ENCODE measurements around the gene INPP4A.
"Not testable (repeated sequence)": the region's sequence is repeated elsewhere in the genome, so short reads cannot be mapped to it uniquely, and the experiment has no call there.

Gene INPP4A

DNA sequence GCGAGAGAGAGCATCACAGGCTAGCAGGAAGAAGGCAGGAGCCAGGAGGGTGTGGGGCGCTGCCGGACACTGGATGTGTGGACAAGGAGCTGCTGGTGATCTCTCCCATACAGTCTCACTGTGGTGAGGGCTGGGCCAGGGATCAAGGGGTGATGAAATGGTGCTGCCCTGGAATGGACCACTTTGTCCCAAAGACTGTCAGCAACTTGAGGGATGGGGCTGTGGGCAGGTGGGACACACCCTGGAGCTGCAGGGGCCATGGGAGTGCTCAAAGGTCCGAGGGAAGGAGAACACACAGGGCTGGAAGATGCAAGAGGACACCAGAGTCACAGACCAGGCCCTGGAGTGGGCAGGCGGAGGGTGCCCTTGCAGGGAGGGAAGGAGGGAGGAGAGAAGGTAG lies 125.7 kb downstream of the INPP4A start:
- DNase-seq, result no peak

DNA sequence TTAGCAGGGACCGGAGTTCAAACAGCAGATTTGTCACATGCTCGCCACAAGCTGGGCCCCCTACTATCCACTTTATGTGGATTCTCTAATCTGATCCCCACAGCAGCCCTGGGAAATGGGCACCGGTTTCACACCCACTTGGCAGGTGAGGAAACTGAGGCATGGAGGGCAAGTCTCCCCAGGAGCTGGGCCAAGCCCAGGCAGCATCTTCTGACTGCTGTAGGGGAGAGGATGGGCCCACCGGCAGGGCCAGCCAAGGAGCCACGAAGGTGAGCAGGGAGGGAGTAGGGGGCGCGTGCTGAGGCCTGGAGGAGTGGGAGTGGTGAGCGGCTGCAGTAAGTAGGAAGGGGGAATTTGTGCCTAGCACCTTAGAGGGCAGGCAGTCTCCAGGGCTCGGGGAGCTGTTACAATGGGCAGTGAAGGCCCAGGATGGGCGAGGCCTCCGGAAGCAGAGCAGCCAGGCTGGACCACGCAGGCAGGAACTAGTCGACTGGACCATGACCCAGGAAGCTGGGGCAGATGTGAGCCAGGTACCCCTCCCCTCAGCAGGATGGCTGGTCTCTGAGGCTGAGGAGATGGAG lies 126.6 kb downstream of the INPP4A start:
- DNase-seq, result no peak

DNA sequence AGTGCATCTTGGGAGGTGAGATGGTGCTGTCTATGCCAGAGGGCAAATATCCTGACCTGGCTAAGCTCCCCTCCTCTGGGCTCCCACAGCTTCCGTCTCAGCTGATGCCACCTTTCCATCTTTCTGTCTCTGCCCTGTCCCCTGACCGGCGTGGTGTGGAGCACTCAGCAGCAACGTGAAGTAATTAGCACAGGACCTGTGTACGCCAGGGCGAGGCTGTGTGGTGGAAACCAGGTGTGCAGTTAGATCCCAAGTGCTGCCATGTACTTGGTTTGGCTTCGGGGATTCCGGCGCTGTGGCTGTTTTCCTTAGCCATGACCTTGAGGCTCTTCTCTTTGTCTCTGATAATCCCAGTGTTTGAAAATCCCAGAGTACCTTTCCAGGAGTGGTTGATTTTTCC lies 127.1 kb downstream of the INPP4A start:
- DNase-seq, result no peak

DNA sequence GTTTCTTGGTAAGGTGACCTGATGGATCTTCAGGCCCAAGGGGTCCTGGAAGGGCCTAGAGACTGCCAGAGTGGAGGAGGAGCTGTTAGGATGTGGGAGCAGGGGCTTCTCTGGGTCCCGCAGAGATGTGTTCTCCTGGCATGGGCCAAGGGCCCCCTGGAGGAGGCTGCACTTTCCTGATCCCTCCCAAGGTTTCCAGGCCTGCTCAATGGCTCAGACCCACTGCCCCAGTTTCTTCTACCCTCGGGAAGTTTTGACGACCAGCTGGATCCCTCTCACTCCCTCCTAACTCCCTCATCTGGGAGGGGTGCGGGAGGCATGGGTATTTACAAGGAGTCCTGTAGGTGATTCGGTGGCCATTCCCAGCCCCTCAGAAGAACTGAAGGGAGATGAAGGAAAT lies 127.6 kb downstream of the INPP4A start:
- no peak for DNase-seq

DNA sequence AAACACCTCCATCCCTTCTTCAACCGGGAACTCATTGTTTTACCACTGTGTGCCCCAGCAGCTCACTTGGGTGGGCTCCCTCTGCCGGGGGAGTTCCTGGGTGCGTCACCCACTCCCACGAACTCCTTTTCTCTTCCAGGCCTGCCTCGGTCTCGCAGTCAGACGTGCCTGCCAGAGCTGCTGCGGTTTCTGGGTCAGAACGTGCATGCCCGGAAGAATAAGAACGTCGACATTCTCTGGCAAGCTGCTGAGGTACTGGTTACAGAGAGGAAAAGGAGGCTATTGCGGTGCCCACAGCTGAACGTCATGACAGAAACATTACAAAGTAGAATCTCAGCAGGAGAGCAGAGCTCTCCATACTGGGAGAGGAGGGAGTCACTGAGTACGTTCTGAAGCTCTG lies 128.0 kb downstream of the INPP4A start:
- DNase-seq, result no peak

DNA sequence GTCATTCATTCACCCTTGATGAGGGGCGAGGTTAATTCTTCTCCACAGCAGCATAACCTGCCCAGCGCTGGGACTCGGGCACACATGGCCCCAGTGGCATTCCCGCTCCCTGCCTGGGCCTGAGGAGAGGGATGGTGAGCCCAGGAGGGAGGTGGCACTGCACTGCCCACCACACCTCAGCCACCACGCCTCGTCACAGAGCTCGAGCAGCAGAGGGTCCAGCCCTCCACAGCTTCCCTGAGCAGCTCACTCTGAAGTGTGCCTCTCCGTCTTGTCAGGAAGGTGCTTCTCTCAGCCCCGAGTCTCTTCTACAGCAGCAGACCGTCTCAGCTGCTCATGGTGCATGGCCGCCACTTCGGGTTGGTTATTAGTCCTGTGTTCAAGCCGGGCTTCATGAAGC lies 128.8 kb downstream of the INPP4A start:
- no peak for DNase-seq

DNA sequence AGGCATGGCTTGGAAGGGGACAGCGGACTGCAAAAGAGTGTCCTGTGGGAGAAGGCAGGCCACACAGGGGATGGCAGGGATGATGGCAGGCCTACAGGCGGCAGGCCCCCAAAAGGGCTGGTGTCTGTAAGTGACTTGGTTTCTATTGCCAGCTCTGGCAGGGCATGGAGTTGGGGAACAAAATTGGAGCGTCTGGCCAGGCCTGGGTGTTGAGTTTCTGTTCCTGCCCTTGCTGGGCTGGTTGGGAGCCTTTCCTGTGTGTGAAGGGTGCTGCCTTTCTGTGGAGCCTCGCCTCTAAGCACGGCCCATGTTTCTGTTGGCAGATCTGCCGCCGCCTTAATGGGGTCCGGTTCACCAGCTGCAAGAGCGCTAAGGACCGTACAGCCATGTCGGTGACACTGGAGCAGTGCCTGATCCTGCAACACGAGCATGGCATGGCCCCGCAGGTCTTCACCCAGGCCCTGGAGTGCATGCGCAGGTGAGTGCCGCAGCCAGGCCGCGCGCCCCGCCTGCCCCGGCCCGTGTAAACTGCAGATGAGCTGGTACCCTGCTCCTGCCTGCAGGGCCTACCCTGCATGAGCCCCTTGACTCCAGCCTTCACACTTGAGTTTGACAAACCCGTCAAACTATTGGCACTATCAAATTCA lies 132.1 kb downstream of the INPP4A start:
- no peak for DNase-seq

DNA sequence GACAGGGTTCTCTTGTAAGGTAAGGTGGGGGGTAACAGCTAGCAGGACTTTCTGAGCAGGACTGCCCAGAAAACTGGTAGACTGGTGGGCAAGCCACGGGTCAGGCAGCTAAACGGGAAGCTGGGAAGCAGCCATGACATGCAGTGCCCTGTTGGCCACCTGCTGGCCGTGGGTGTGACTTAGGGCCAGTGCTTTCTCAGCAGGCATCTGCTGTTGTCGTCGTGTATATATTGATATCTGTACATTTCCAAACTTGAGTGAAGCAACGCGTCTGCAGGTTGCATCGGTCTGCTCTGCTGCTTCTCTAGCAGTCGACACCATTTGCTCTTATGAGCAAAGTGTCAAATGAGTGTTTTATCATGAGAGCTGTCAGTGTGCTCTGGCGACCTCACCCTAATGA lies 132.7 kb downstream of the INPP4A start:
- no peak for DNase-seq

DNA sequence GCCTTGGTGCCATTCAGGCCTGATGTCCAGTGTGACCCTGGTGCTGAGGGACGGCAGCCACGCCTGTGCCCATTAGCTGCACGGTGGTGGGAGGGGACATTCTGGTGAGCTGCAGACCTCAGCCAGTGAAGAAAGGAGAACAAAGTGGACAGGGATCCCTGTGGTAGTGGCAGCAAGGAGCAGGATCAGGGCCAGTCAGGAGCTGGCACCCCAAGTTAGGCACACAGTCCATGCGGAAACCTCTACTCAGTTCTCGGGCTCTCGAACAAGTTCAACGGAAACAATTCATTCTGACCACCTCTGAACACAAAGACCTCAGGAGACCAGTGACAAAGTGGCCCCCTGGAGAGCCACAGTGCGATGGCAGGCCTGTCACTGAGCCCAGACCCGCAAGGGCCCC lies 133.6 kb downstream of the INPP4A start:
- DNase-seq, result no peak

DNA sequence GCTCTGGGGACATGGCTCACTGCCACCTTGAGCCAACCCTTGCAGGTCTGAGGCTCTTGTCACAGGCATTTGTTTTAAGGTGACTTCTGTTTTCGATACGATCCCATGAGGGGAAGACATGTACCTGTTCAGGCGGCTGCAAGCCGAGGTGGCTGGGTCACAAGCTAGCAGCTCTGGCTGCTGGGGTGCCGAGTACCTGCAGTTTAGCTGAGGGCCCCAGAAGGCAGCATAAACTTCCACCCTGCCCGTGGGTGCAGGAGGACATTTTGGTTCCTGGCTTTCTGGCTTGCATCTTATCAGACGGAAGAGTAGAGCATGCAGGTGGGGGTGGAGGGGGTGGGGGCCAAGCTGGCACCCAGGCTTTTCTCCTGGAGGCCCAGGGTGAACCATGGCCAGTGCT lies 135.3 kb downstream of the INPP4A start:
- DNase-seq, result no peak

DNA sequence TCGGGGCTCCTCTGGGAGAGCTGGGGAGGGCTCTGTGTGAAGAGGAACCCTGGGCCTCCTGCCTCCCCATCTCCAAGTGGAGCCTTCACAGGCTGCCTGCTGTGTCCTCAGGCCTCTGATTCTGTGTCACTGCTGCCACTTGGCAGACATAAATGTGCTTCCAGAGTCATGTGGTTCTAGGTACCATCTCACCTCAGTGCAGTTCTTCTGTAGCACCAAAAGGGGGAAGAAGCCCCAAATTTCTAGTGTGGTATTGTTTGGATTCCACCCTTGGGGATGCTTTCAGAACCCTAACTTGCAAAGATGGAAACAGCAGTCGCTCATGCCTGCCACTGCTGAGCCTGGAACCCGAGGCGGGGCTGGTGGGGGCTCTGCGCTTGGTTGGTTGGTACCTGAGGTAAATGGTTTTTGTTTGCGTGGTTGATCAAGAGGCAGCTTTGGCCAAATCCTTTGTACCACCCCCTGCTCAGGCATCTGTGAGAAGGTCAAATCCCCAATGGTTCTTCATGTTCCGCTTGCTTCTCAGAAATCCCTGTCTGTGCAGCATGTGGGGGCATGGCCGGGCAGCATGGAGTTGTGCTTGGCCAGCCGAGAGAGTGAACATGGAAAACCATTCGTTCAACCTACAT lies 136.1 kb downstream of the INPP4A start:
- DNase-seq, result no peak

DNA sequence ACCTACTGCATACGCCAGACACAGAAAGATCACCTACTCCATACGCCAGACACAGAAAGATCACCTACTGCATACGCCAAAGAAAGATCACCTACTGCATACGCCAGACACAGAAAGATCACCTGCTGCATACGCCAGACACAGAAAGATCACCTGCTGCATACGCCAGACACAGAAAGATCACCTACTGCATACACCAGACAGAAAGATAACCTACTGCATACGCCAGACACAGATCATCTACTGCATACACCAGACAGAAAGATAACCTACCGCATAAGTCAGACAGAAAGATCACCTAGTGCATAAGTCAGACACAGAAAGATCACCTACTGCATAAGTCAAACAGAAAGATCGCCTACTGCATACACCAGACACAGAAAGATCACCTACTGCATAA lies 137.9 kb downstream of the INPP4A start:
- DNase-seq, result no peak

DNA sequence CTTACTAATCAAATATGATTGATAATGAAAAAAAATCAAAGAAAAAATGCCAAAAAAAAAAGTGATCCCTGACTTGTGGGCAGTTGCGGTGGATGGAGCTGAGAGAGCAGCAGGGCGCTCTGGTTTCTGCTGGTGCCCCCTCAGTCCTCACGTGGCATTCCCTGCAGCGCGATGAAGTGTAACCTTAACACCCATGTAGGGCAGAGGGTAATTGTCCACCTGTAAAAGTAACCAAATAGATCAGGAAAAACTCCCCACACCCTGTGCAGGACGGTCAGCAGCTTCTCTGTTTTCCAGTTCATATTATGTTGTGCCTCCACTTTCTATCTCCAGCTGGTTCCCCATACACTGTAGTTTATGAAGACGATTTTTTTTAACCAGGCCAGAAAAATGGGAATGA lies 138.6 kb downstream of the INPP4A start:
- DNase-seq, result no peak

DNA sequence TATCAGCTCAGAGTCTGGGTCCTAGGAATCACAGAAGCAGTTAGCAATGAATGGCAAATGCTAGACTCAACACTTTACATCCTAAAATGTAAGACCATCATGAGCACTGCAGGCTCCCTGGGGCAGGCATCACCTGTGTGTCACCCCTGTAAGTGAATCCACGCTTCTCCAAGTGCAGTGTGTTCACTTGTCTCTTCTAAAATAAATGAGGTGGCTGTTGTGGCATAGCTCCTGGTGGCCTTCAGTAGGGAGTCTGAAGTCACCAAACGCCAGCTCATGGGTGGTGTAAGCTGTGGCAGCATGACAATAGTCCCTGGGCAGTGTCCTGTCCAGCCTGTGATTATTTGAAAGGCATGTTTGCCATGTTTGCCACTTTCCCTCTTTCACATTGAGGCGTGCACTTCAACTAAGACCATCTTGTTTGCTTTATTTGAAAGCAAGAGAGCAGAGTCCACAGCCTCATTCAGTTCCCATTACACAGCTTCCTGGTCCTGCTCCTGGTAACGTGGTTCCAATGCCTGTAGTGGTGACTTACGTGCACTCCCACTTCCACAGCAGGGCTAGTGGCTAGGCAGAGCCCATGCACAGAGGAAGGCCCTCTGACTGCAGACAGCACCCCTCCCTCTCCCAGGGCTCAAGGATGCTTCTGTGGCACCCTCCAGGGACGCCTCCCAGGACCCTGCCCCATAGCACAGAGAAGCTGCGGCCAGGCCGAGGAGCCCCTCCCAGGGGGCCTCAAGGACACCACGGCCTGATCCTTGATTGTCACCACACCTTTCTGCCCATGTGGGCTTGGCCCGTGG lies 139.4 kb downstream of the INPP4A start:
- DNase-seq, result no peak

DNA sequence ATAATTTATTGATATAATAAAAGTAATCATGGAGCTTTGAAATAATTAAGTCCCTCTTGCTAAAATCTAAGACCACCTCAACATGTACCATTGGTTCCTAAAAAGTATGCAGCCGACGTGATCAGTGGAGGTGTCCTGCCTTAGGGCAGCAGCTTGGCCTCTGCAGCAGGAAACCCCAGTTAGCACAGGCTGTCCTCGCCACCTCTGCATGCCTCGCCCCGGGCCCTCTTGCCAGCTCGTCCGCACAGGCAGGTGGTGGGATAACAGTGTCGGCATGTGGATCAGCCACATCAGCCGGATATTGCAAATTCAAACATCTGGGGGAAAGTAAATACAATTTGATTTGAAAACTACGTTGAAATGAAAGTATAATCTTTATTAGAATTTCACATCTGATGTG lies 140.7 kb downstream of the INPP4A start:
- DNase-seq, result no peak

DNA sequence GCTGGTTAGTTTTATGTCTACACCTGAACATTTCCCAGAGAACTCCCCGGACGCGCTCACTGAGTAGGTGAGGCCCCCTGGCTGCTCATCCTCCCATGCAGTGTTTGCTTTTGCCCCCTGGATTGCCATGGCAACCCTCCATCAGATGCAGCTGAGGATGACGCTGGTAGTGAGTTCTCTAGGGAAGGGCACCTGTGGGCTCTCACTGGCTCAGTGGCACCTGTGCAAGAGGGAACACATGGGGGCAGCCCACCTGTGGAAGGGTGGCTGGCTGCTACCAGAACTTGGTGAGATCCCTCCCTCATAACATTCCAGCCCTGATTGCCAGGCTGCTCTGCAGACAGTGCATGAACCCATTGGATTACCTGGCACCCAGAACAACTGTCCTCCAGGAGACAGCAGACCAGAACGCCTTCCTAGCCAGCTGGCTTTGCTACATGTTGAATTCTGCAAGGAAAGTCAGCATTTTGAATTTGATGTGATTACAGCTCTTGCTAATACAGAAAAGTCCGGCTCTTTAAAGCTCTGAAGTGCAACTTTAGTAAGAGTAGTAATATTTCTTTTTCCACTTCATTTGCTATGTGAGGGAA lies 142.0 kb downstream of the INPP4A start:
- no peak for DNase-seq

DNA sequence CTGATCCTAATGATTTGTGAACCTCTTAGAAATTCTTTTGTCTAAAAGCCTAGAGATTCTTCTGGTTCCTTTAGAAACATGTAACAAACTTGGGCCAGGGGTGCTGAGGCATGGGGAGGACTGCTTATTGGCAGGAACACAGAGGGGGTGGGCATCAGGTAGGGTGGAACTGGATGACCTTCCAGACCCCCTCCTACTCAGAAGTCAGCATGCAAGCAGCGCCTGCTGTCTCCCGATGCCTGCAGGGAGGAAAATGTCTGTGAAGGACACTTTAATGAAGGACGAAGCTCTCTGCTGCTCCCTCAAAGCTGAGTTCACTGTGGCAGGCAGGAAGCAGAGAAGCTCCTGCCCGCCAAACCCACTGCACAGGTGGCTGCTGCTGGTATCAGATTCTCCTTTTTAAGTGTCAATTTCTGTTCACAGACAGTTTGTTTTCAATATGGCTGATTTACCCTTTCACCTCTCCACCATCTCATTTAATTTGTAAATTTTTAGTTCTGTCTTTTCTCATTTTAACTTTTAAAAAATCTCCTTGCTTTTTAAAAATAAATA lies 144.3 kb downstream of the INPP4A start:
- no peak for DNase-seq

DNA sequence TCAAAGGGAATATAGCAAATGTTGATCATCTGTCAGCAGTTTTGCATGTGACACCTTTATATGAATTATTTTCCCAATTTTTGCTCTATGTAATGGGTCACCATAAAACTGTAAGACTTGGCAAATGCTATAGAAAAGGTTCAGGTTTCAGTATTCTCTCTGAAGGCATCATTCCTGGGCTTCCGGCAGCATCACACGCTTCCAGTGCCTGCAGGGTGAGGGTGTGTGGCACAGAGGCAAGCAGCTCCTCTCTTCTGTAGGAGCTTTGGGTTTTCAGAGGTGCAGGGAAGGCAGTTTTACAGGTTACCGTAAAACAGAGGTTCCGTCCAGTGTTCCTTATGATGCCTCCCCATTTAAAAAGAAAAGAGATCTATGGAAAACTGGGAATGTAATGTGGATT lies 144.8 kb downstream of the INPP4A start:
- DNase-seq, result no peak

DNA sequence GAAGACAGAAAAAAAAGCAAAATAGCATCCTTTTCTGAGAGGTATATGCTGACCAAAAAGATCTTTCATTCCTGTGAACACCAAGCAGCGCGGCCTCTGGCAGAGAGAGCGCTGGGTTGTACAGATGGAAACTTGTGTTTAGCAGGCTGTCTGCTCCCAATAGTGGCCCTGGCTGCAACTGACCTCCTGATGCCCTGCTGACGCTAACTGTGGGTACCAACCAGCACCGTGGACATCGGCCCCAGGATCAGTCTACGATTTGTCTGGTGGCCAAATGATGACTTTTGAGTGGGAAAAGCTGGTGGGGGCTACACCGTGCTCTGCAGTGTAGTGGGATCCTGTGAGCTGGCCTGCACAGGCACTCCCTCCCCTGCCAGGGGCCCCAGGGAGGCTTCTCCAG lies 147.9 kb downstream of the INPP4A start:
- no peak for DNase-seq

DNA sequence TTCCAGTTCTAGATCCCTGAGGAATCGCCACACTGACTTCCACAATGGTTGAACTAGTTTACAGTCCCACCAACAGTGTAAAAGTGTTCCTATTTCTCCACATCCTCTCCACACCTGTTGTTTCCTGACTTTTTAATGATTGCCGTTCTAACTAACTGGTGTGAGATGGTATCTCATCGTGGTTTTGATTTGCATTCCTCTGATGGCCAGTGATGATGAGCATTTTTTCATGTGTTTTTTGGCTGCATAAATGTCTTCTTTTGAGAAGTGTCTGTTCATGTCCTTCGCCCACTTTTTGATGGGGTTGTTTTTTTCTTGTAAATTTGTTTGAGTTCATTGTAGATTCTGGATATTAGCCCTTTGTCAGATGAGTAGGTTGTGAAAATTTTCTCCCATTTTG lies 150.0 kb downstream of the INPP4A start:
- not testable (repeated sequence) for DNase-seq

DNA sequence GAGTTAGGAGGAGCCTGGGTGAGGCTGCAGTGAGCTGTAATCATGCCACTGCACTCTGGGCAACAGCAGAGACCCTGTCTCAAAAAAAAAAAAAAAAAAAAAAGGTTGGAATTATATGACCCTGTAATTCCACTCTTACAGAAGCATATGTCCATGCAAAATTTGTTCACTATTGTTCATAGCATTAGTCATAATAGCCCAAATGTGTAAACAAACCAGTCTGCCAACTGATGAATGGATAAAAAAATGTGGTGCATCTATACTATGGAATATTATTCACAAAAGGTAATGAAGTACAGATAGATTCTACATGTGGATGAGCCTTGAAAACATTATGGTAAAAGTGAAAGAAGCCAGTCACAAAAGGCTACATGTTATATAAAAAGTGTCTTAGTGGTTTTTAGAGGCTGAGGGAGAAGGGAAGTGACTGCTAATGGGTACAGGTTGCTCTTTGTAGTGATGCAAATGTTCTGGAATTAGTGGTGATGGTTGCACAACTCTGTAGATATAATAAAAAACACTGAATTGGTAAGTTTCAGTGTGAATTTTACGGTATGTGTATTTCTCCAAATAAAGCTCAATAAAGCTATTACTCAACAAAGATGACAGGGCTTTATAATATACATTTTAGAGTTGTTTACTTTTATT lies 154.2 kb downstream of the INPP4A start:
- DNase-seq, result no peak

DNA sequence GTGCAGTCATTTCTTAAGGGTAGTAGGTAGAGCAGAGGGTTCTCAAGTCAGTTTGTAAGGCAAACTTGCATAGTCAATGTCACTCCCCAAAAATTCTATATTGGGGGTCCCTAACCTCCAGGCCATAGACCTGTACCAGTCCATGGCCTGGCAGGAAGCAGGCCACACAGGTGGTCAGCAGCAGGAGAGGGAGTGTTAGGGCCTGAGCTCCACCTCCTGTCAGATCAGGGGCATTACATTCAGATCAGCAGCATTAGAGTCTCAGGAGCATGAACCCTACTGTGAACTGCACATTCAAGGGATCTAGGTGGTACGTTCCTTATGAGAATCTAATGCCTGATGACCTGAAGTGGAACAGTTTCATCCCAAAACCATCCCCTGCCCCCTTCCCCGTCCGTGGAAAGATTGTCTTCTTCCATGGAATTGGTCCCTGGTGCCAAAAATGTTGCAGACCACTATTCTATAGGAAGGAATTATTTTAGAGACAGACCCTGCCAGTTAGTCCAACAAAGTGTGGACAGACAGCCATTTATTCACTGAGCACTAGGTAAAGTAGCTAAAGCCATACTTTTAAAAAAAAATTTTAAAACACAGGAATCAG lies 157.0 kb downstream of the INPP4A start:
- peak; percentile 4 for DNase-seq
